Measurements from ENCODE around the gene CDC42EP3.

Gene CDC42EP3, protein sequence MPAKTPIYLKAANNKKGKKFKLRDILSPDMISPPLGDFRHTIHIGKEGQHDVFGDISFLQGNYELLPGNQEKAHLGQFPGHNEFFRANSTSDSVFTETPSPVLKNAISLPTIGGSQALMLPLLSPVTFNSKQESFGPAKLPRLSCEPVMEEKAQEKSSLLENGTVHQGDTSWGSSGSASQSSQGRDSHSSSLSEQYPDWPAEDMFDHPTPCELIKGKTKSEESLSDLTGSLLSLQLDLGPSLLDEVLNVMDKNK

DNA sequence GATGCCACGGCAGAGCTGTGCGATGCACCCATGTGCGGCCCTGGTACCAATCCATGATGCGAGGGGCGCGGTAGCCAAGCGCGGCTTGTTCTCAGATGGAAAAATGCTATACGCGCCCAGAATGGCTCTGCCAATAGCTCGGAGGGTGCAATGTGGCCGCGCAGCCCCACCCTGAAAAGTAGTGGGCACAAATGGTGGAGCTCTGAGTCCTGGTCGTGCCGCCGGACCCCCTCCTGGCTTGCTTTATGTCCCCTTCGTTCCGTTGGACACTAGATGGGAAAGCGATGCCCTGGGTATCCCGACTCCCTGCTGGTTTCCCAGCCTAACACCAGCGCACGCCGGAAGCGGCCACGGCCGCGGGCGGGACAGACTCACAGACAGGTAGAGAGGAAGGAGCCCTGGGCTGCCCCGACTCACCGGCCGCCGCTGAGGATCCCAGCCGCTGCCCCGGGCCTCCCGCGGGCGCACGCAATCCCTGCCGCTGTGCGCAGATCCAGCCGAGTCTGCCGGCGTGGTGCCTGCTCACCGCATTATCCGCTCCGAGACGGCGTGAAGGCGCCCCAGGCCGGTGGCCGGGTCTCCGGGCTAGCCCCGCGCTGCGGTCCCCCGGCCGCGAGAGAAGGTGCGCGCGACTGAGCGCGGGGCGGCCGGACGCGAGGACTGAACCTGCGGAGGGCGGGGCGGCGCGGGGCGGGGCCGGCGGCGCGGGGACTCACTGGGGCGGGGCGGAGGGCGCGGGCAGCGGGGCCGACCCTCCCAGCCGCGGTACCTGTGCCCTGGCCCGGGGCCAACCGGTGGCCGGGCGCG is at the start of gene CDC42EP3:
Gene CDC42EP3 (minus strand): TSS at position 634 of the 807 bp plus-strand sequence. CDS start 25,055 bp downstream, outside the sequence.
- peak; percentile 86 for DNase-seq

DNA sequence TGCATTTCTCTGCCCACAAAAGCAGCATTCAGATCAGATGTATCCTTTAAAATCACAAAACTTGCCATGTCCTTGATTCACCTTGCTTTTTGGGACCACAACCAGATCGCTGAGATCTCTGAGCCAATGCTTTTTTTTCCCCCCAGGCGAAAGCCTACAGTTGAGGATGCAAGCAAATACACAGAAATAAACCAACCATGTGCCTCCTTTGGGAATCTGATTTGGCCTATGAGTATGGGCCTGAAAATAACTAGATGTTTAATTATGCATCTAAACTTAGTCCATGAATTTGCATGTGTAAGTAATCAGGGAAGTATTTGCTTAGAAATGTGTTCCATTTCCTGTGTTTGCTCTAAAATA is 49.7 kb upstream of the CDC42EP3 start:
- DNase-seq, result no peak

DNA sequence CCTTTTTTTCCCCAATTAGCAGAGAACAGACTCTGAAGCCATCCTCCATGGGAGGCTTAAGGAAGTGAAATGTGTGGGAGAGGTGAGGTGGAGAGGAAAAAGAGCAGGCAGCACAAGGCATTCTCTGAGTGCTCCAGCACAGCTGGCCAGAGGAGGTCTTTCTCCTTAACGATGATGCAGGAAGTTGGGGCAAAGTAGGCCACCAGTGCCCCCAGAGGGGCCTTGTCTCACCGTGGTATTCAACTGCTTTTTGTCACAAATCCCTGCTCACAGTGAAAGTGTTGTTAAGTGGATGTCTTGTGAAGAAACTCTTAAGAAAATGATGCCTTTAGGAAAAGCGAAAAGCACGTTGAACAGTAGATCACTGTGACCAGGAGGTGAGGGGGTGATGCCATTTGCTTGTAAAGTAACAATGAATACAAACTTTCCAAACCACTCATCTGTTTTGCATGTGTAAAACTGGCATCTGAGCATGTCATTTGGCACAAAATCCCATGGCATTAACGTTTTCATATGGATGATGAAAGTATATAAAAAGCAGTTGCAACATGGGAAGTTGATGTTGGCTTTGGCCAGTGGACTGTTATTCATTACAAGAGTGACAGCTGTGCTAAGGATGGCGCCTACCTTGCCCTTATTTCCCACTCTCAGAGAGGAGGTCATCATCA is 49.2 kb upstream of the CDC42EP3 start:
- peak; percentile 6 for DNase-seq

DNA sequence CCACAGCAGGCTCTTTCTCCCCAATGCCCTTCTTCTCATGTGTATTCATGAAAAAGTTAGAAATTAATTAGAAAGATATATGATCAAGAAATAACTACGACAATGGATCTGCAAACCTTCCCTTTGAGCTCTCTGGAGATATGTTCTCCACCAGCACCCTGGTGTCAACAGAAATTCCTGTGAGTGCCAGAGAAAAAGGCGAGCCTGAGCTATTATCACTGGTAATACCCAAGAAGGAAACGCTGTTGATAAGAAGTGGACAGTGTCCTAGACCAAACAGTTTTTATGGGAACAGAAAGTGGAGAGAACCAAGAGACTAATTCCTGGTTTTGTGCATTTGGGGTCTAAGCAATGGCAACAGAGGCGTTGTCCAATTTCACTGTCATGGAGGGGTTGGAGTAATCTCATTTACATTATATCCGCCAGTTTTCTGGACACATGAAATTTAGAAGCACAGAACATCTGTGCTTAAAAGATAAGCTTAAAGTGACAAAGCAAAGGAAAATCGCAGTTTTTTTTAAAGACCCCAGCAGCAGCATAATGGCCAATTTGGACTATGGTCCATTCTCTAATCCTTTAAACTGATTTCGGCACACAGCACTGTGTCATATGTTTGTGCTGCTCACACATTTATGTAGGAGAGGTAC is 47.2 kb upstream of the CDC42EP3 start:
- DNase-seq, result no peak

DNA sequence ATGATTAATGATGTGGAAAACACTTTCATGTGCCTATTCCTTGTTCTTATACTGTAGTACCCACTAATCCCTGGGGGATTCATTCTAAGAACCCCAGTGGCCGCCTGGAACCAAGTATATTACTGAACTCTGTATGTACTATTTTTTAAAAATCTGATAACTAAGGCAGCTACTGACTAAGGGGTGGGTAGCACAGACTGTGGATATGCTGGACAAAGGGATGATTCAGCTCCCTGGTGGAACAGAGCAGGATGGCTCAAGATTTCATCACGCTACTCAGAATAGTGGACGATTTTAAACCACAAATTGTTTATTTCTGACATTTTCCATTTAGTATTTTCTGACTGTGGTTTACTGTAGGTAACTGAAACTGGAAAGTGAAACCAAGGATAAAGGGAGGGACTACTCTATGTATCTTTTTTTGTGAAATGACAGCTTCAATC is 41.8 kb upstream of the CDC42EP3 start:
- no peak for DNase-seq

DNA sequence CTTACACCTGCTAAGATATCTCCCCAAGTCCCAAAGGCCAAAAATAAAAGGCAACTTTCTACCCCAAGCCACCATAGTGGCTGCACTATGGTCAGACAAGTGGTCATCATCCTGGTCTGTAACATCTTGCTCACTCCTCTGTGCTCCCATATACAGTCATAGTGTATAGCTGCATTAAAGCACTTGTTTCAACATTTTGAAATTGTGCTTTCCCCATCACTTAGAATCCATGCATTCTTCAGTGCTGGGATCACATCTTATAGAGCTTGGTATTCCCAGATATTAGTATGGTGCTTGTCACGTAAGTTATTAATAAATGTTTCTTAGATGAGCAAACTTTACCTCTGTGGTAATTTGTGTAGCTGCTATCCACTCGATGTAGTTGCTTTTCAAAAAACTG is 40.4 kb upstream of the CDC42EP3 start:
- DNase-seq, result no peak

DNA sequence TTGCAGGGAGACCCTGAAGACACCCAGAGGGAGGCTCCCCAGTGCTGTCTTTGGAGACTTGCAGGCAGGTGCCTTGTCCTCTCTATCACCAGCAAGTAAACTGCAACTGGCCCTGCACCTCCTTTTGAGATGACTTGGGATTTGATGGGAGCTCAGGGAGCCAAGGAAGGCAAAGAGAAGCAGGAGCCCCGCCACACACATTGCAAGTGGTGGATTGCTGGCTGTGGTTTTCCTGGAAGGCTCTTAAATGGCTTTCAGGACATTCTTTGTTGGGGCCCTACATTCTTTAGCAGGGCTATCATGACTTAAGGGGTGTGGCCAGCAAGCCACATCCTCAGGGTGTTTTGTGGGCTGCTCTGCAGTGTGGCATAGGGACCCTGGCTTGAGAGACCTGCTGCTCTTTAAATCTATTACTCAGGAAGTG is 39.9 kb upstream of the CDC42EP3 start:
- DNase-seq, result no peak

DNA sequence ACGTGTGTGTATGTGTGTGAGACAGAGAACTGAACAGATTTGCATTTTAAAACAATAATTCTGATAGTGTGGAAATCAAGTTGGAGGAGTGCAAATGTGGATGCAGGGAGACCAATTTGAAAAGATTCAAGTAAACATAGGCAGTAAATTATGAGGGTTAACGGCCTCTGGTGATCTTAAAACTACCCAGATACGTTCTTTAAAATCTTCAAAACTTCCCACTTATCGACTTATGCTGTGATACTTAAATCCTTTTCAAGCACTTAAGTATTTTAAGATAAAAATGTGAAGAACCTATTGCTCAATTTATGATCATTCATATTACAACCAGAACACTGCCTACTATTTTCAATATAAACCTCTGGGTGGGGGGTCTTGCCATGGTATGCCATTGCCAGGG is 37.7 kb upstream of the CDC42EP3 start:
- DNase-seq, result no peak

DNA sequence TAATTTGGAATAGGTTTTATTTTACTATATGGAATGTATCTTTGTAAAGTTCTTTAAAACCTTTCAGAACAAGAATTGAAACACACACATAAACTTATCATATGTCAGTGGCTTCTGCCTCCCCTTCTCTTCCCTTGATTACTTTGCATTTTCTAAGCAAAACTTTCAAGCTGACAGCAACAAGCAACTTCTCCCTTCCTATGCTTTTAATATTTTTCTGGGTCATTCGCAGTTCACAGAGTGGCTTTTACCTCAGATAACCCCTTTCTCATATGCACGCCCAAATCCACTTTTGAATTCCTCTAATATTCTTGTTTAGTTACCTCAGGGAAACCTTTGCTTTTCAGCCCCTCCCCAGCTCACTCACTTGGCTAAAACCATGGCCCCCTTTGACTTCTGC is 36.7 kb upstream of the CDC42EP3 start:
- no peak for DNase-seq

DNA sequence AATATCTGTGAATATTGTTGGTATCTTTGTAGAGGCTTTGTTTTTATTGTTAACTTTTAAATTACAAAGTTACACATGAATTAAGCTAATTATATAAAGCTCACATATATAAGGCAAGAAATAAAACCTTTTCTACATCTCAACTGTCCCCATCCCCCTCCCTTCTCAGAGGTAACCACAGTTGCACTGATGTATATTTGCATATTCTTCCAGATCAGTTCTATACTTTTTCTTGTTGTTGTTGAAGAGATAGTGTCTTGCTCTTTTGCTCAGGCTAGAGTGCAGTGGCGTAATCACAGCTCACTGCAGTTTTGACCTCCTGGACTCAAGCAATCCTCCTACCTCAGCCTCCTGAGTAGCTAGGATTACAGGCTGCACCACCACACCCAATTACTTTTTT is 36.0 kb upstream of the CDC42EP3 start:
- no peak for DNase-seq

DNA sequence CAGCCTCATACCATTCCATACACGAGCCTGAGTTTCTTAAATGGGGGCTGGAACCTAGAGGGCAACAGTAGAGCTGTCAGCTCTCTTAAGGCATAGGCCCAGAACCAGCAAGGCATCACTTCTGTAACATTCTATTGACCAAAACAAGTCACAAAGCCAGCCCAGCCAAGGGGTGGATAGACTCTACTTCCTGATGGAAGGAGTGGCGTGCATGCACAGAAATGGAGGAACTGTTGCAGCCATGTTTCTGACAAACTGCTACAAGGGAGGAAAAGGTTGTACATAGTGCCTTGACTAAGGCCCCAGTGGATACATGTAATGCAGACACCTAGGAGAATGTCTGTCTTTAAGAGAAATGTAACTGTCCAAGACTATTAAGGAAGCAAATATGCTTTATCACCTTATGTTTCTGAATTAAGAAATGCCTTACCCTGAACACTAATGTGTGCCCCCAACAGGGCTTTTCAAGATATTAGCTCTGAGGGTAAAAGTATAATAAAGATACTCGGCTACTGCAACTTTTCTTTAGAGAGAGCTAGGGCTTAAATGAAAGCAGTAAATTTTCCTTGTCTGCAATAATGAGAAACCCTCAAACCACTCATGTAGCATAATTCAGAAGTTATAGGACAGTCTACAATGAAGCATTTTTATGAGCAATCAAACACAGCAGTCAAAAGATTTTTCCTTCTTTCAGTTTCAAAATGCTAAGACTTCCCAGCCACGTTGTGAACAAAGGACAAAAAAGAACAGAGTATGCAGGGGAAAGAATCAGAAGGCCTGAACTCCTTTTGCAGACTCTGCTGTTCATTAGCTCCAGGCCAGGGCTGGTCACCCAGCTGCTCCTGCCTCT is 35.1 kb upstream of the CDC42EP3 start:
- DNase-seq, result no peak

DNA sequence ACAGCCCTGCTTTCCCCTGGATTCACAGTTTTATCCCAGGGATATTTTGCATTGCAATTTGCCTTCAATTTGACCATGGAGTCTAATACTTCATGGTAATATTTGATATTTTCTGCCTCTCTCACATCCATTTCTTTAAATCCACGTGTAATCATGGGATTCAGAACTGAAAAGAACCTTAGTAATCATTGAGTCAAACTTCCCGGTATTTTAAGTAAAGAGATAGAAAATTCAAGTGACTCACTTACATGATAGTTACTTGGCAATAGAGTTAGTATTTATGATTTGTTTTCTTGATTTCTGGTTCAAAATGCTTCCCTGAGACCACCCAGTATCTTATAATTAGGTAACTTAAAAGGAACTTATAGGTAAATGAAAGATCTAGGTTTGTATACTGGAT is 33.7 kb upstream of the CDC42EP3 start:
- no peak for DNase-seq

DNA sequence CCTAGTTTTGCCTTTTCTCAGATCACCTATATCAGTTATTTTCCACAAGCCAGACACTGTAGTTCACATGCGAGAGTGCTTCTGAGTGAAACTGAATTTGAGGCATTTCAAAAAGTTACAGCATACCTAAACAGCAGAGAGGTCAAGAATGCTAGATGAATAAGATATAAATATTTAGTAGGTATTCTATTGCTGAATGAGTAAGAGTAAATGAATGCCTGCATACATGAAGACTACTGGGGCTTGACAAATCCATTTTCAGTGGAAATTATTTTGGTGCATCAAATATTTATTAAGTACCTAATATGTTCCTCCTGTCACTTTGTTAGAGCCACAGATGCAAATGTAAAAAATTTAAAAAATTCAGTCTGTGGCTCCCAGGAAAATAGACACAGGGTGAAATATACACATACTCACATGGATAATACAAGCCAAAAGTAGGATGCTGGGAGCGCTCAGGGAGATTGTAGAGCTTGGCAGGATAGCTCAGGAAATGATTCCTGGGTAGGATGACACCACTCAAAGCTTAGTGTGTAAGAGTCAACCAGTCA is 27.6 kb upstream of the CDC42EP3 start:
- DNase-seq, result no peak

DNA sequence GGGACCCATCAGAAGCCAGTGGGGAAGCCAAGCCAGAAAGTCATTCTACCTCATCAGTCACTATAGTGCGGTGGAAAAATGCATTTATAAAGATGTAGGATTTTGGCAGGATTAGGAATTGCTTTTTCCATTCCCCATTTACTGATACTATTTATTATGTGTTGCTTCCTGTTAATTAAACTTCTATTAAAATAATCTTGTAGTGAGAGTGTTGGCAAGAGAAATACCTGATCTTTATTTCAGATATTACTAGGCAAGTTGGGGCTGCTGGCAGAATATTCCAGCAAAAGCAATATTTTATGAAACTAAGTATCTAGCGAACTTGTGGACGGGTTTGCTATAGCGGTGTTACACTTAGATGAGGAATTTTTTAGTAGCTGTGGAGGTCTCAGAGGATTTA is 23.9 kb upstream of the CDC42EP3 start:
- DNase-seq, result no peak

DNA sequence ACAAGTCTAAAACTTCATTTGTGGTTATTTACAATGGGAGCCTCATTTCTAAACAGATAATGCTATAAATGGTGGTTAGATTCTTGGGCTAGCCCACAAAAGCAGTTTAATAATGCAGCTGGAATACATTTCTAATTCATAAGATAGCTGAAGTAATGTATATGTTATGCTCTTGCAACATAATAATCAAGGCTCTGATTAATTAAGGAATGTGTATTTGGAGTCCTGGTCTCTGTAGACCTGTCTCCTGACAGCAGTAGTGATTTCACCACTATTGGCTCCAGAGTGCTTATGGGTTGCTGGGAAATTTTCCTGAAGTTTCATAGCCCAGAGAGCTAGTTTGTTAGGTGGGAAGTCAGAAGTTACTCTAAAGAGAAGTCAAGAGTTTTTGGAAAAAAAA is 21.3 kb upstream of the CDC42EP3 start:
- no peak for DNase-seq

DNA sequence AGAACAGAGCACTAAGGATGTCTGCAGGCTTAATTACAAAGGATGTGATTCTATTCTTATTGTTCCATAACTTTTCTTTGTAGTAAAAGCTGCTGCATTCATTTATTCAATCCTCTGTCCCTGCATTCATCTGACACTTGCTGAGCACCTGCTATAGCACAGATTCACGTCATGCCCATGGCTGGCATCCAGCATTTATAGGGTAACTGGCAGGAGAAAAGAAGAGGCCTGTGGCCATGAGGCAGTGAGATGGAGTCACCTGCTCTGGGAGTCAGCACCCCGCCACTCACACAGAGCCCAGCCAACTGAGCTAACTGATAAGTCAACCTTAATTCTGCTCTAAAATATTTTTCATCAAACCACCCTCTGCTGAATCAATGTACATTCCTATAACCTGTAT is 18.3 kb upstream of the CDC42EP3 start:
- no peak for DNase-seq

DNA sequence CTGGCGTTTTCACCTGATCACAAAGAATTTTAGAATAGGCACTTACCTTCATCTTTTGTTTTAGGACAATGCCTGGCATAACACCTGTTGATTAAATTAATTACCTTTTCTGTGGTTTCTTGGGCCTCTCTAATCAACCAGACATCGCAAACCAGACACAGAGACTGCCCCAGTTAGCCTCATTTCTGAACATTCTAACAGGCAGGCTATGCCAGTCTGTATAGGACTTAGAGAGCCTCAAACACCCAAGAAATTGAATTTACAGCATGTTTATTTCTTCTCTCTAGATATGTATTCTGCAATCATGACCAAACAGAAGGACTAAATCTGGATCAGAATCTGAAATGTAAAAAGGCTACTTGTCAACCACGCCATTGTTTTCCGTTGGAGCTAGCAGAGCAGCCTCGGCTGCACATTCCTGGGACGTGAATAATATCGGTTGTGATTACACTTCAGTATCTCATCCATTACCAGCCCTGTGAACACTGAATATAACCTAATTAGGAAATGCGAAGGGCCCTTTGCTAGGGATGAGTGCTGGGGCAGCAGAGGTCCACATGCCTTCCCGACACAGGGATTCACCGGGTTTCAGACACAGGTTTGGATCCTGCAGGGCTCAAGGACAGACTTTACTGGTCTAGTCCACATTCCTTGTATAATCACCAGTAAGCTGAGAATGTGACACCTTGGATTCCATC is 17.5 kb upstream of the CDC42EP3 start:
- DNase-seq, result no peak

DNA sequence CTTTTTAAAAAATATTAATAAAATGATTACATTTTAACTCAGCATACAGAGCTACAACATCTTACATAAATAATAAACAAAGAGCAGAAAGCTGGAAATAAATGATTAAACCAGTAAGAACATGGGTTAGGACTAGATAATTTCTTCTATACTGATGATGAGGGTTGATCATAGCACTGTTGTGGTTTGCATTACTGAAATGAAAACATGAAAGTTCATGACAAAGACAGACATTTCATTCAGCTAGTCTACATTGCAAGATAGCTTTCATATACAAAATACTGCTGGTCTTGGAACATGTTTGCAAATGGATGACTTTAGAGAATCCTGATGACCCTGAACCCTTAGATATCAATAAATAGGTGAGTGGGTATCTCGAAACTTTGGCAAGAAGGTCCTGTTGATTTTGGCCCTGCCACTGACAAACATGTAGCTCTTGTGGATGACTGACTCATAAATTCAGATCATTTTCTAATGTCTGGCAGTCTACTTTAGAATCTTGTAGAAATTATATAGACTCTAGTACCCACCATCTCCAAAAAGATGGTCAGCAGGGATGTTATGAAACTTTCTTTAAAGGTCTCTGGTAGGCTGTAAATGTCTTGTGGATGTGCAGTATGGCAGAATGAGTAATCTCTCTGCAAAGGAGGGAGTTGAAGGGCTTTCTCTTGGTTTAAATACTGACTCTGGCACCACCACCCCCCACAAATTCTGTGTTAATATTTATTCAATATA is 15.5 kb upstream of the CDC42EP3 start:
- no peak for DNase-seq

DNA sequence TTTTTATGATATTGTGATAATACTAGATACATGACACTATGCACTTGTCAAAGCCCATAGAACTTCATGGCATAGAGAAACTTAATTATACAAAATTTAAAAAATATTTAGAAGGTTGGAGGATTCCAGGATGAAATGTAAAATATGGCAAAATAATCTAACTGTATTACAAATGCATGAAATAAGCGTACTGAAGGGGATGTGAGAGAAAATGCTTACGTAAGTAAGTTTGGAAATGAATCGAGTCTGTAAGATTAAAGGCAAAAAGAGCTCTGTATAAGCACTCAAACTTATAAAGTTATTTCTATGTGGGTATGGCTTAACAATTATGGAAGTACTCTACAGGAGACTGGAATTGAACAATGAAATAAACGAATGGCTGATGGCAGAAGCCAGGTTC is 13.4 kb upstream of the CDC42EP3 start:
- DNase-seq, result no peak

DNA sequence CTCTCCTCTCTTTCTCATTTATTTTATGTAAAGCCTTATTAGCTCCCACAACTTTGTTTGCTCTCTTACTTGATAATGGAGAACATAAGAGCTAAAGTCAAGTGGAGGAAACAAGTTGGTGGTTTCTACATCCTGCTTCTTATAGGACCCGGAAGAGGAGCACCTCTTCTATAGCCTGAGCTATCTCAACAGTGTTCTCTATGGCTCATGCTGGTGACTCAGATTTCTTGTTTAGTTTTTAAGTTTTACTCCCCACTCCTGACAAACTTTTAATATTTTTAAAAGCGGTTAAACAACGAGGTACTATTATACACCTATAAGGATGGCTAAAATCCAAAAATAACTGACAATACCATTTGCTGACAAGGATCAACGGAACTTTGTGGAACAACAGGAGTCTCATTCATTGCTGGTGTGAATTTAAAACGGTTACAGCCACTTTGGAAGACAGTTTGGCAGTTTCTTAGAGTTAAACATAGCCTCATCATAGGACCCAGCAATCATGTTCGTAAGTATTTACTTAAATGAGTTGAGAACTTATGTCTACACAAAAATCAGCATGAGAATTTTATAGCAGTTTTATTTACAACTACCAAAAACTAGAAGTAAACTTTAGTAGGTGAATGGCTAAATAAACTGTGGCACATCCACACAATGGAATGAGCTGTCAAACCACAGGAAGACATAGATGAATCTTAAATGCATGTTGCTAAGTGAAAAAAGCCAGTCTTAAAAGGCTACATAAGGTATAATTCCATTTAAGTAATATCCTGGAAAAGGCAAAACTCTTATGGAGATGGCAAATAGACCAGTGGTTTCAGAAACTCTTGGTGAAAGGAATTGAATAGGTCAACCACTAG is 12.7 kb upstream of the CDC42EP3 start:
- no peak for DNase-seq

Data from NCI-H69 (cell line).